Omental fat pad (tissue), 4 donors: ENCODE results near the gene ITIH3. TPM values are rescaled to one million over a fixed set of nuclear protein-coding genes. Genes with fewer than 3 reads are reported as not detected.

Experiments
- ATAC-seq: fragments of 150-250 bp; one replicate; pipeline ENCODE4 v1.9.1; 2016; ENCODE audit warnings: mild to moderate bottlenecking, moderate library complexity; ENCODE audit not compliant: low FRiP score
- DNase-seq: peaks from one replicate; pipeline ENCODE4 v3.0.0-alpha.2; 2019; ENCODE audit warnings: low spot score
- total RNA-seq, 4 donors: library from RNA; depleted of rRNA; stranded (reverse); fragments of >200 nt; gene quantifications; one replicate each; pipeline ENCODE4 v1.1.0, GENCODE V29; 2016
- TF ChIP-seq, protein P1 (sequence below), 3 donors: fragments of 450-650 bp; IDR thresholded peaks; one replicate each; pipeline ENCODE4 v1.5.1; 2016 to 2017; ENCODE audit warnings: antibody characterized with exemption in 3 of 3, mild to moderate bottlenecking in 3 of 3, moderate library complexity in 2 of 3

The ITIH3 gene
- total RNA-seq, 4 donors from 2014 or later, result 0.93 to 2.8 (median 1.9) TPM

DNA sequence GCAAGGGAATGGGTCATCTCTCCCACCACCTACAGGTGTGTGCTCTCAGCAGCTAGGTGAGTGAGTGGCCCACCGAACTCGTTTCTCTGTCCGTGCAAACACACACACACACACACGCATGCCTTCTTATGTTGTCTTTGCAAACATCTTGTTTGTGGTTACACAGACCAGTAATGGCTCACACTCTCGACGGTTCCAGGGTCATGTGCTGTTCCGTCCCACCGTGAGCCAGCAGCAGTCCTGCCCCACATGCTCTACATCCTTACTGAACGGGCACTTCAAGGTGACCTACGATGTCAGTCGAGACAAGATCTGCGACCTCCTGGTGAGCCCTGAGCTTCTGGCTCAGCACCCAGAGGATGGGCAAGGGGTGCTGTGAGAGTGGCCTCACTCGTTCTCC is 12.9 kb upstream of the ITIH3 start:
- DNase-seq, result no peak
- ATAC-seq, result no peak
- TF ChIP-seq, protein P1, sequence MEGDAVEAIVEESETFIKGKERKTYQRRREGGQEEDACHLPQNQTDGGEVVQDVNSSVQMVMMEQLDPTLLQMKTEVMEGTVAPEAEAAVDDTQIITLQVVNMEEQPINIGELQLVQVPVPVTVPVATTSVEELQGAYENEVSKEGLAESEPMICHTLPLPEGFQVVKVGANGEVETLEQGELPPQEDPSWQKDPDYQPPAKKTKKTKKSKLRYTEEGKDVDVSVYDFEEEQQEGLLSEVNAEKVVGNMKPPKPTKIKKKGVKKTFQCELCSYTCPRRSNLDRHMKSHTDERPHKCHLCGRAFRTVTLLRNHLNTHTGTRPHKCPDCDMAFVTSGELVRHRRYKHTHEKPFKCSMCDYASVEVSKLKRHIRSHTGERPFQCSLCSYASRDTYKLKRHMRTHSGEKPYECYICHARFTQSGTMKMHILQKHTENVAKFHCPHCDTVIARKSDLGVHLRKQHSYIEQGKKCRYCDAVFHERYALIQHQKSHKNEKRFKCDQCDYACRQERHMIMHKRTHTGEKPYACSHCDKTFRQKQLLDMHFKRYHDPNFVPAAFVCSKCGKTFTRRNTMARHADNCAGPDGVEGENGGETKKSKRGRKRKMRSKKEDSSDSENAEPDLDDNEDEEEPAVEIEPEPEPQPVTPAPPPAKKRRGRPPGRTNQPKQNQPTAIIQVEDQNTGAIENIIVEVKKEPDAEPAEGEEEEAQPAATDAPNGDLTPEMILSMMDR (IDR thresholded peaks at IDR 0.05), result no peak

DNA sequence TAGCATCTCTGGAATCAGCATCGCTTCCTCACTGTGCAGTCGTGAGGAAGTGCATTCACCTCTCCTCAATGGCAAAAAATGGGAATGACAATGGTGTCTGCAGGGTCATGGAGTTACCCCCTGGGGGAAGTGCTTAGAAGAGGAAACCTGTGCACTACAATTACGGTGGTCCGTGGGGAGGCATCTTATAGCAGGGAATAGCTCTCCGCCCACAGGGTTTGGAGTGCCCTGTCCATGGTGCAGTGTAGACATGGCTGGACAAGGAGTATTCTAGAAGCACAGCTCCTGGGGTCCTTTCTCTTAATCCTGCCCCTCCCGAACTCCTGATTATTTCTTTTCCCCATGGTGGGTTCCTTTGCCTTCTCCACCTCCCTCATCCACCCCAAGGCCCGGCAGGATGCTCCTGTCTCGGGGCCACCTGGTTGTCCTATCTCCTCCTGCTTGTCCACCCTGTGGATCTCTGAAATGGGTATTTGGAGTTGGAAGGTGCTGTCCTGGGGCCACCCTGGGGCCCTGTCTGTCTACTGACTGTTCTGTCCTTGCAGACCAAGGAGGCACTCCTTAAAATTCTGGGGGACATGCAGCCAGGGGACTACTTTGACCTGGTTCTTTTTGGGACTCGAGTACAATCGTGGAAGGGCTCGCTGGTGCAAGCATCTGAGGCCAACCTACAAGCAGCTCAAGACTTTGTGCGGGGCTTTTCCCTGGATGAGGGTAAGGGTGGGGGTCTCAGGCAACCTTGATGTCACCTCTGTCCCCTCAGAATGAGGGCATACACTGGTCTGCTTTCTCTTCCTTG is 12.0 kb upstream of the ITIH3 start:
- ATAC-seq (no peak), DNase-seq (no peak)
- TF ChIP-seq, protein P1 (IDR thresholded peaks at IDR 0.05), result no peak

DNA sequence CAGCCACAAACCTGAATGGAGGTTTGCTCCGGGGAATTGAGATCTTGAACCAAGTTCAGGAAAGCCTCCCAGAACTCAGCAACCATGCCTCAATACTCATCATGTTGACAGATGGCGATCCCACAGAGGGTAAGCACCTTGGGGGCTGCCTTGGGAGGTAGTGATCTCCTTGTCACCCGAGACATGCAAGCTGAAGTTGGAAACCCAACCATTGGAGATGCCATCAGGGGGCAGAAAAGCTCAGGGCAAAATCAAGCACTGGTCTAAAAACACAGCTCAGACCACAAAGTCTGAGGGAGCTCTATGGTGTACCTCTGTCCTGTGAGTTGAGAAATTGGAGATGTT is 11.4 kb upstream of the ITIH3 start:
- DNase-seq, result no peak

DNA sequence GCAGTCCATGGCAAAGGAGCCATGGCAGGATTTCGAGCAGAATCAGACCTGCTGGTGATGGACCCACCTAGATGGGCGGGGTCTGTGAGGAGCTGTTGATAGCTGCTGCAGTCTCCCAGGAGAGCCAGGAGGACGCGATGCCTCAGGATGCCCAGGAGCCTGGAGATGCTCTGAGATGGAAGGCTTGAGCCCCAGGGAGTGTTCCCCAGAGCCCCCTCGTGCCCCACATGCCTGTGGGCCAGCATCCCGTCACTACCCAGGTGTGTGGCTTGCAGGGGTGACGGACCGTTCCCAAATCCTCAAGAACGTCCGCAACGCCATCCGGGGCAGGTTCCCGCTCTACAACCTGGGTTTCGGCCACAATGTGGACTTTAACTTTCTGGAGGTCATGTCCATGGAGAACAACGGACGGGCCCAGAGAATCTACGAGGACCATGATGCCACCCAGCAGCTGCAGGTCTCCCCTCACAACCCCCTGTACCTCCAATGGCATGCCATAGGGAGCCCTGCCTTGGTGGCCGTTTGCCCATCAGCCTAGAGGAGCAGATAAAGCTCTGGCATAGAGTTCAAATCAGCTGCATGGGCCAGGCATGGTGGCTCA is 10.5 kb upstream of the ITIH3 start:
- TF ChIP-seq, protein P1 (IDR thresholded peaks at IDR 0.05), result no peak
- DNase-seq (no peak), ATAC-seq (no peak)

More for the DNA sequence above, 11.4 kb upstream of the ITIH3 start:
- ATAC-seq, result no peak
- TF ChIP-seq, protein P1 (IDR thresholded peaks at IDR 0.05), result no peak

DNA sequence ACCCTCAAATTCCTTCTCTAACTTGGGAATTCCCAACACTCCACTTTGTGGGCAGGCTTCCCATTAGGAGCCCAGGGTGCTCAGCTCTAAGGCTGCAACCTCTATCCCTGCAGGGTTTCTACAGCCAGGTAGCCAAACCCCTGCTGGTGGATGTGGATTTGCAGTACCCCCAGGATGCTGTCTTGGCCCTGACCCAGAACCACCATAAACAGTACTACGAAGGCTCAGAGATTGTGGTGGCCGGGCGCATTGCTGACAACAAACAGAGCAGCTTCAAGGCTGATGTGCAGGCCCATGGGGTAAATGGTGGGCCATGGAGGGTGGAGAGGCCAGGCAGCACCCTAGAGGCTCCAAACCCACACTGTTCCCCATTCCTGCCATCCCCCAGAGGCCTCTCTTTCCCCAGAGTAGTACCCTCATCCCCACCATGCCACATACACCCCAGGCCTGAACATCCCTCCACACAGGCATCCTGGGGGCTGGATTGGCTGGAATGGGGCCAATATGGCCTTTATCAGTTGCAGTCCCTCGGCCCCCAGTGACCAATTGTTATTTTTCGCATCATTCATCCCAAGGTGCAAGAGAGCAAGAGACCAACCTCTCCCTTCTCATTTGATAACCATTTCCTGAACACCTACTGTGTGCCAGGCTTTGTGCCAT is 9.5 kb upstream of the ITIH3 start:
- TF ChIP-seq, protein P1 (IDR thresholded peaks at IDR 0.05), result no peak
- DNase-seq (no peak), ATAC-seq (no peak)

DNA sequence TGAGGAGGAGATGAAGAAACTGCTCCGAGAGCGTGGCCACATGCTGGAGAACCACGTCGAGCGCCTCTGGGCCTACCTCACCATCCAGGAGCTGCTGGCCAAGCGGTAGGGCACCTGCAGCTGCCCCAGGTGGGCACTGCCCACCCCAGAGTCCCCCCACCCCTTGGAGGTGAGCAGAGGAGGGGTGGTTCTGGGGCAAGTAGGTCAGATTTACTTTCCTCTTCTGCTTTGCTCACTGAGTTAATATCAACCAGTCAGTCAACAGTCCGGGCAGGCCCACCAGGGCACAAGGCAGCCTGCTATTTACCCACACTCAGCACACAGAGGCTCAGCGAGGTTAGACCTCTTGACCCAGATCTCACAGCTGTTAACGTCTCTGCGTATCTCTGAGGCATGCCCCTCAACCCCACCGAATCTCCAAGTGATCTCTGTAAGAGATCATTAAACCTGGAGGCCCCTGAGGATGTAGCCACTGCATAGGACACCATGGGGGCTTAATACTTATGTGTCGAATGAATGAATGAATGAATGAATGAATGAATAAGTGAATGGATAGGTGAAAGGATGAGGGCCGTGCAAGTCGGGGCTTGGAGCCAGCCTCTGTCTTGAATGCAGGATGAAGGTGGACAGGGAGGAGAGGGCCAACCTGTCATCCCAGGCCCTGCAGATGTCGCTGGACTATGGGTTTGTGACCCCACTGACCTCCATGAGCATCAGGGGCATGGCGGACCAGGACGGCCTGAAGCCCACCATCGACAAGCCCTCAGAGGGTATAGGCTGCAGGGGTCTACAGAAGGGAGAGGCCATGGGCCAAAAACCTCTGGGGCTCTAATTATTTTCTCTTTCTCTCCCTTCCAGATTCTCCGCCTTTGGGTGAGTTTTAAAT is 8.0 kb upstream of the ITIH3 start:
- TF ChIP-seq, protein P1 (IDR thresholded peaks at IDR 0.05), result no peak
- no peak for DNase-seq
- no peak for ATAC-seq
